Measurements from ENCODE around the gene EFHD1.
"Not testable (repeated sequence)": the region's sequence is repeated elsewhere in the genome, so short reads cannot be mapped to it uniquely, and the experiment has no call there.

The EFHD1 gene

GRCh38 chr2:232653441-232653840 lies 20.0 kb downstream of the EFHD1 start:
- no peak for DNase-seq

DNA sequence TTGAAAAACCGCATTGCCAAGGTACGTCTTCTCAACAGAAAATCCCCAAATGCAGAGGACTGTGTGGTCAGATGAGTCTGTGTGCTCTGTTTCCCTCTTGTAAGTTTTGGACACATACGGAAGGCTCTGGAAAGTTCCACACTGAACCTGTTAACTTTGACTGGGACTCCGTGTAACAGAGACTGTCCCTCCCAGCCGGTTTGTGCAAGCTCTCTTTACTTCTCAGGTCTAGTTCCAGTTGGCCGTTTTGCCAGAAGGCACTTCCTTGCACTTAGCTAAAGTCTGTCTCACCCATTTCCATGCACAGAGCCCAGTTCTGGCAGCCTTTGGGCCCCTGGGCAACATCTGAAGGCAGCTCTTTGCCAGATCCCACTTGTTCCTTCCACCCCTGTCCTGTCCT lies 22.0 kb downstream of the EFHD1 start:
- DNase-seq: no peak

DNA sequence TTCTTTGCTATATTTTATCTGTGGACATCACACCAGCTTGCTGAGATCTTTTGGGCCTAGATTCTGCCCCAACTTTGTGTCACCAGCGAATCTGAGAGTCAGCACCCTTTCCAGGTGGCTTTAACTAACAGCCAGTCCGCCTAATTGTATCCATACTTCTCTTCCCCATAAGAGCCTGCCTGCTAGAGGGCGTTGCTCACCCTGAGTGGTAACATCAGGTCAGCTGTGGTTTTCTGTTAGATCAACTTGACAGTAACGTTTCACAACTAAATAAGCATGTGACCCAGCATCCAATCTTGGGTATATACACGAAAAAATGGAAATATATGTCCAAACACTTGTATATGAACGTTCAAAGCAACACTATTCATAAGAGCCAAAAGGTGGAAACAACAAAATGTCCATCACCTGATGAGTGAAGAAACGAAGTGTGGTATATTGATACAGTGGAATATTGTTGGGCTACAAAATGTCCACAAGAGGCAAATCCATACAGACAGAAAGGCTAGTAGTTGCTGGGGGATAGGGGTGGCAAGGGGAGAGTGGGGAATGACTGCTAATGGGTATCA lies 24.9 kb downstream of the EFHD1 start:
- no peak for DNase-seq

GRCh38 chr2:232659359-232659758 lies 26.0 kb downstream of the EFHD1 start:
- no peak for DNase-seq

DNA sequence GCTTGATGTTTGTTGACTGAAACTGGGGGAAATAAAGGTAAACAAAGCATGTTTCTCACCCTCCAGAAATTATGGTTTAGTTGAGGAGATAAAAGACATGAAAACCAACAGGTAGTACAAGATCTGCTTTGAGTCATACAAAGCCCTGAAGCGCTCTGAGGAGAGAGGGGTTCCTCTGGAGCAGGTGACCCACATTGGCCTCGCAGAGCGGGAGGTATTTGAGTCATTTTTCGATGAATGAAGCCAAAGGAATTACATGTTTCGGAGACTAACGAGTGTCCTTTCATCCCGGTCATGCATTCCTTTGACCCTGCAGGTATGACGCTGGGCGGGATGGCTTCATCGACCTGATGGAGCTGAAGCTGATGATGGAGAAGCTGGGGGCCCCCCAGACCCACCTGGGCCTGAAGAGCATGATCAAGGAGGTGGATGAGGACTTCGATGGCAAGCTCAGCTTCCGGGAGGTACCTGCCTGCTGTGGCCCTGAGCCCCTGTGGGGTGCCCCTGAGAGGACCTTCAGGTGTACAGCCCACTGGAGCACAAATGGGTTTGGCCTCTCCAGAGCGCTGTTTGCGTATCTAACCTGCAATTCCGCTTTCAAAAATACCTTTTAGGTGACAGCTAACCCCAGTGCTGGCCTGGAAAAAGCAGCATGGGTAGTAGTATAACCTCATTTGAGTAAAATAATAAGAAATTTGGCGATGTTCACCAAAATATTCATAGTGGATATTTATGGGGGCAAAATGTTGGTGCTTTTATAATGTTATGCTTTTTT lies 29.3 kb downstream of the EFHD1 start:
- no peak for DNase-seq

DNA sequence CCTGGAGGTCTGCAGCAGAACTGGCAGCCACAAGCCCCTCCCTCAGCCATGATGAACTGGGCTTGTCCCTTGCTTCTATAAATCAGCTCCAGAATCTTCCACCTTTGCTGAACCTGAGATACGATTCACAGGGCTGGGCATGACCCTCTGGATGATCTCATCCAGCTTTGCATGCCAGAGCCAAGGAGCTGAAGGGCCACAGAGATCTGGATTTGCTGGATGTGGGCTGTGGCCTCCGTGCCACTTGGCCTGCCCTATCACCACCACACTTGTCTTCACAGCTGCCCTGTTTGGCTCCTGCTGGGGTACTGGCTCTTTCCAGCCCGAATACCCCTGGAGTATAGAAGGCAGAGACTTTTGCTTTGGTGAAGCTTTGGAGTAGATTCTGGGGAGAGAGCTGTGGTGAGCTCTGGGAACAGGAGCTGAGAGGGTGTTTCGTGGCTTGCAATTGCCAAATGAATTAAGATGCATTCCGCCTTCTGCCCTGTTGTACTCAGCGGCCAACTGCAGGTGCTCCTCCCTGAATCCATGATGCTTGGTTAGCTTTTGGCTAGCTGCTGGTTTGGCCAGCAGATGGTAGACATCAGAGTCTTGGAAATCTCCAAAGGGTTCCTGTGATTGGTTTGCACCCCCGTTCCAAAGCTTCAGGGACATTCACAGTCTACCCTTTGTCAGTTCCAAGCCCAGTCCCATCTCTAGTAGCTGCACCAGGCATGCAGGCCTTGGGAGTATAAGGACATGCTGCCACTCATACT lies 32.8 kb downstream of the EFHD1 start:
- DNase-seq: no peak

GRCh38 chr2:232667989-232668583 lies 34.7 kb downstream of the EFHD1 start:
- no peak for DNase-seq

DNA sequence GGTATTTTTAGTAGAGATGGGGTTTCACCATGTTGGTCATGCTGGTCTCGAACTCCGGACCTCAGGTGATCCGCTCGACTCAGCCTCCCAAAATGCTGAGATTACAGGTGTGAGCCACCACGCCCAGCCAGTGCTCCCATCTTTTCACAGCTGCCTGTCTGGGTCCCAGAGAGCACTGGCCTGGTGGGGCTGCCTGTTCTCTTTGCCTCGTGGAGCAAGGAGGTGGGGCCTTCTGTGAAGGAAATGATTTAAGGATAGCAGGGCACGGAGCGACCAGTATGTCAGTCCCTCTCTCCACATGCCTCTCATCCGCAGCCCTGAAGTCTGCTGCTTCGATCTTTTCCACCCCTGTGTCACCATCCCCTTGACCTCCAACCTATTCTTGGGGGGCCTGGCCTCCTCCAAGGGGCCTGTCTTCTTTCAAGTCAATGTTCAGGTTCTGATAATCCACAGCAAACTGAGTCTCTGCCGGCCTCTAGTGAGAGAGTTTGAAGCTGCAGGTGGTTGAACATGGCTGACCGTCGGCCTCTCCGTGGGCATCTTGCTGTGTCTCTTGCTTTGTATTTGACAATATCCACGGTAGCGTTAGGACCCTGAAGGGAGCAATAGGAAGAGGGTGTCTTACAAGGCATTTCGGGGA lies 35.5 kb downstream of the EFHD1 start:
- no peak for DNase-seq

DNA sequence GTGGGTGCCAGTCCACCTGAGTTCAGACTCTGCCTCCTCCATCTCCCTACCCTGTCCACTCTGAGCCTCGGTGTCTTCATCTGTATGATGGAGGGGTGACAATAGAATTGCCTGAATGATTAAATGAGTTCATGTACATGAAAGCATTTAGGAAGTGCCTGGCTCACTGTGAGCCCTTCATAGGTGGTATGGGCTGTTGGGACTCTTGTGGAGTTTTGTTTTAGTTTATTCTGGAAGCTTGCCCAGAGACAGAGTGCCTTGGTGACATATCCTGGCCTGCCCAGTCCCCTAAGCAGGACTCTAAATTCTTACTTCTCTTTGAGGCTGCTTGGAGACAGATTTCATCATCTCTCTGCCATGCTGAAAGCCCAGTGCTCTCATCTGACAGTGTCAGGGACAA lies 39.2 kb downstream of the EFHD1 start:
- no peak for DNase-seq

DNA sequence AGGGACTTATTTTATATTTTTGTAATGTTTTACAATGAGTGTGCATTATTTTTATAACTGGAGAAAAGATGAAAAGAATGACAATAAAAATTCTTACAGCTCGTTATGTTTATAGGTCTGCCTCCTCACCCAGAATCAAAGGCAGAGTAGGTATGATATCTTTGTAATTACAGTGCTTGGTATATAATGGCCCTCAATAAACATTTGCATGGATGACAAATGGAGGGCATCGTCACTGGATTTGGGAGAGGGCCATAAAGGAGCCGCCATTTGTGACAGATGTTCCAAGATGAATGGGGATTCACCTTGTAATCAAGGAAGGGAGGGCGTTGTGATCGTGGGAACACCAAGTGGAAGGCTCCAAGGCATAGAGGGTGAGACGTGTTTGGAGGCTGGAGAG lies 41.1 kb downstream of the EFHD1 start:
- DNase-seq: no peak

DNA sequence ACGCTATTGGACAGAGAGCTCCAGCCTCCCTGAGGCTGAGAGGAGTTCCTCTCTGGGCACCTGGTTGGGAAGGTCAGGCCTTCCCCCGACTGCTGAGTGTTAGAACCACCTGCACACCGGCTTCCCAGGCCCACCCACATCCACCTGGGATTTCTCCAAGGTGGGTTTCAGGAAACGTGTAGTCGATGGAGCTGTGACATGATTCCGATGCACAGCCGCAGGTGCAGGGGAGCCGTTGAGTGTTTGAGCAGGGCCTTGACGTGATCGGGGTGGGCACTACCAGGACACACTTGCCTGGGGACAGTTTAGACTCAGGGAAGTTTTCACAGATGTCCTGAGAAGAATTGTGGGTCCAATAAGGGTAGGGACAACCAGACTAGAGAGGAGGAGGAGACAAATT lies 42.0 kb downstream of the EFHD1 start:
- no peak for DNase-seq

DNA sequence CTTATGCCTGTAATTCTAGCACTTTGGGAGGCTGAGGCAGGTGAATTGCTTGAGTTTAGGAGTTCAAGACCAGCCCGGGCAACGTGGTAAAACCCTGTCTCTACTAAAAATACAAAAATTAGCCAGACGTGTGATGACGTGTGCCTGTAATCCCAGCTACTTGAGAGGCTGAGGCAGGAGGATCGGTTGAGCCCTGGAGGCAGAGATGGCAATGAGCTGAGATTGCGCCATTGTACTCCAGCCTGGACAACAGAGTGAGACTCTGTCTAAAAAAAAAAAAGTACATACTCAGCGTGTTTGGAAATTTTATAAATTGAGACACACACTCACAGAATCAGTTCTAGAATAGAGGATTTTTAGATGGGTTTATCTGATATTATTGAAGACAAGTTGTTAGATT lies 46.6 kb downstream of the EFHD1 start:
- DNase-seq: no peak

GRCh38 chr2:232681527-232681926 lies 48.1 kb downstream of the EFHD1 start:
- no peak for DNase-seq

- DNase-seq: no peak
Observed at GRCh38 chr2:232683368-232683767, 50.0 kb downstream of the EFHD1 start.

DNA sequence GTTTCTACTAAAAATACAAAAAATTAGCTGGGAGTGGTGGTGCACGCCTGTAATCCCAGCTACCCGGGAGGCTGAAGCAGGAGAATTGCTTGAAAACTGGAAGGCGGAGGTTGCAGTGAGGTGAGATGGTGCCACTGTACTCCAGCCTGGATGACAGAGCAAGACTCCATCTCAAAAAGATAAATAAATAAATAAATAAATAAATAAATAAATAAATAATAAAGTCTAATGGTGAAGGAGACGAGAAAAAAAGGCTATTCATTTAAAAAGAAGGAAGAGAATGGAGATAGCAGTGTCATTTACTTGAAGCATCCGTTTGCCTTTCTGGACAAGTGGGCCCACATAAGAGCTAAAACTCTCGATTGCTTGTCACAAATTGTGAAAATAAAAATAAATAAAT lies 52.0 kb downstream of the EFHD1 start:
- DNase-seq: not testable (repeated sequence)

GRCh38 chr2:232687382-232688160 lies 54.2 kb downstream of the EFHD1 start:
- DNase-seq: peak; percentile 38

- DNase-seq: no peak
Observed at GRCh38 chr2:232688201-232688600, 54.8 kb downstream of the EFHD1 start.

GRCh38 chr2:232689152-232689910 lies 55.9 kb downstream of the EFHD1 start:
- DNase-seq: peak; percentile 75

- DNase-seq: not testable (repeated sequence)
Observed at GRCh38 chr2:232691117-232691516, 57.7 kb downstream of the EFHD1 start.

GRCh38 chr2:232693344-232693743 lies 59.9 kb downstream of the EFHD1 start:
- DNase-seq: no peak

GRCh38 chr2:232696609-232697058 lies 63.2 kb downstream of the EFHD1 start:
- DNase-seq: no peak
